Skeletal muscle satellite cell (primary cell): Measurements from ENCODE around the gene TMEM239.
"Not testable (repeated sequence)": the region's sequence is repeated elsewhere in the genome, so short reads cannot be mapped to it uniquely, and the experiment has no call there.

Source experiments
- H3K27me3 ChIP-seq: 2 replicates; pipeline ENCODE4 v1.7.0; 2013; ENCODE audit warnings: low read length; ENCODE audit not compliant: control insufficient read depth, insufficient read depth
- H3K36me3 ChIP-seq: 2 replicates; pipeline ENCODE4 v1.7.0; 2013; ENCODE audit warnings: mild to moderate bottlenecking, control low read depth, low read length; ENCODE audit not compliant: insufficient read depth
- H3K4me1 ChIP-seq: 2 replicates; pipeline ENCODE4 v1.7.0; 2013; ENCODE audit warnings: low read length; ENCODE audit not compliant: control insufficient read depth, insufficient read depth
- H3K4me2 ChIP-seq: 2 replicates; pipeline ENCODE4 v1.7.0; 2013; ENCODE audit warnings: mild to moderate bottlenecking, low read length
- H3K4me3 ChIP-seq: 2 replicates; pipeline ENCODE4 v1.7.0; 2013; ENCODE audit warnings: low read length
- H3K9ac ChIP-seq: 2 replicates; pipeline ENCODE4 v1.7.0; 2013; ENCODE audit warnings: mild to moderate bottlenecking, low read depth, low read length, moderate library complexity
- H3K9me3 ChIP-seq: replicated peaks from 2 replicates; pipeline ENCODE4 v1.7.0; 2013; ENCODE audit warnings: mild to moderate bottlenecking, control low read depth, low read length

TMEM239 gene

GRCh38 chr20:2831206-2831605, 15.0 kb downstream of the TMEM239 start:
- not testable (repeated sequence) for H3K9ac ChIP-seq, H3K4me1 ChIP-seq, H3K9me3 ChIP-seq, H3K36me3 ChIP-seq, H3K4me2 ChIP-seq, H3K4me3 ChIP-seq
- peaks cover 35% of the 10 kb centered on the region for H3K27me3 ChIP-seq

- Histone ChIP-seq H3K4me2 (no peak overlapping the region), H3K27me3 (peaks cover 11% of the 10 kb centered on the region), H3K9ac (no peak overlapping the region), H3K4me1 (peaks cover 5% of the 10 kb centered on the region), H3K9me3 (no peaks in the 10 kb centered on the region), H3K36me3 (peaks cover 2% of the 10 kb centered on the region), H3K4me3 (no peak overlapping the region)
Measured at GRCh38 chr20:2833761-2834160, 17.6 kb downstream of the TMEM239 start.

GRCh38 chr20:2834401-2835110, 18.4 kb downstream of the TMEM239 start:
- H3K9me3 ChIP-seq = no peaks in the 10 kb centered on the region

GRCh38 chr20:2835331-2835796, 19.2 kb downstream of the TMEM239 start:
- Histone ChIP-seq H3K9me3 (no peaks in the 10 kb centered on the region), H3K4me2 (no peak overlapping the region), H3K27me3 (no peaks in the 10 kb centered on the region), H3K9ac (no peak overlapping the region), H3K36me3 (peaks cover 2% of the 10 kb centered on the region), H3K4me3 (no peak overlapping the region), H3K4me1 (peaks cover 14% of the 10 kb centered on the region)

More at GRCh38 chr20:2834401-2835110, 18.4 kb downstream of the TMEM239 start:
- Histone ChIP-seq H3K9ac (no peak overlapping the region), H3K4me1 (peaks cover 6% of the 10 kb centered on the region), H3K4me3 (no peak overlapping the region), H3K27me3 (peaks cover 6% of the 10 kb centered on the region), H3K36me3 (peaks cover 2% of the 10 kb centered on the region), H3K4me2 (no peak overlapping the region)

GRCh38 chr20:2836035-2836434, 19.9 kb downstream of the TMEM239 start:
- no peak overlapping the region for H3K4me3 ChIP-seq
- H3K36me3 ChIP-seq = peaks cover 2% of the 10 kb centered on the region
- H3K9ac ChIP-seq = no peak overlapping the region
- no peaks in the 10 kb centered on the region for H3K9me3 ChIP-seq
- H3K4me2 ChIP-seq = no peak overlapping the region
- H3K27me3 ChIP-seq = no peaks in the 10 kb centered on the region
- peaks cover 14% of the 10 kb centered on the region for H3K4me1 ChIP-seq

- Histone ChIP-seq H3K4me1 (peaks cover 9% of the 10 kb centered on the region), H3K9me3 (no peaks in the 10 kb centered on the region), H3K4me3 (no peak overlapping the region), H3K4me2 (no peak overlapping the region), H3K36me3 (peaks cover 2% of the 10 kb centered on the region), H3K27me3 (no peaks in the 10 kb centered on the region), H3K9ac (no peak overlapping the region)
Measured at GRCh38 chr20:2837221-2837960, 21.2 kb downstream of the TMEM239 start.

GRCh38 chr20:2838170-2838797, 22.1 kb downstream of the TMEM239 start:
- Histone ChIP-seq H3K4me2 (no peak overlapping the region), H3K4me1 (peaks cover 9% of the 10 kb centered on the region), H3K27me3 (no peaks in the 10 kb centered on the region), H3K4me3 (no peak overlapping the region), H3K9ac (no peak overlapping the region), H3K36me3 (peaks cover 2% of the 10 kb centered on the region), H3K9me3 (no peaks in the 10 kb centered on the region)

GRCh38 chr20:2838847-2839671, 22.9 kb downstream of the TMEM239 start:
- Histone ChIP-seq H3K27me3 (no peaks in the 10 kb centered on the region), H3K4me3 (no peak overlapping the region), H3K9ac (no peak overlapping the region), H3K9me3 (no peaks in the 10 kb centered on the region), H3K4me1 (peaks cover 9% of the 10 kb centered on the region), H3K4me2 (peak overlapping the region; percentile 86), H3K36me3 (peaks cover 2% of the 10 kb centered on the region)

- H3K4me2 ChIP-seq = peak overlapping the region; percentile 86
- H3K9ac ChIP-seq = peak overlapping the region; percentile 96
- peak overlapping the region; percentile 85 for H3K4me3 ChIP-seq
- peaks cover 9% of the 10 kb centered on the region for H3K4me1 ChIP-seq
- H3K36me3 ChIP-seq = peaks cover 2% of the 10 kb centered on the region
- no peaks in the 10 kb centered on the region for H3K9me3 ChIP-seq
- no peaks in the 10 kb centered on the region for H3K27me3 ChIP-seq
Measured at GRCh38 chr20:2839732-2840137, 23.6 kb downstream of the TMEM239 start.

- H3K4me1 ChIP-seq = peaks cover 9% of the 10 kb centered on the region
- peak within 1 kb of the TSS; percentile 86 for H3K4me2 ChIP-seq
- peak within 1 kb of the TSS; percentile 85 for H3K4me3 ChIP-seq
- H3K36me3 ChIP-seq = peaks cover 2% of the 10 kb centered on the region
- peak within 1 kb of the TSS; percentile 96 for H3K9ac ChIP-seq
- no peaks in the 10 kb centered on the region for H3K9me3 ChIP-seq
- no peaks in the 10 kb centered on the region for H3K27me3 ChIP-seq
Measured at GRCh38 chr20:2840138-2840966, 24.2 kb downstream of the TMEM239 start, which contains the start of the genes PCED1A and VPS16. PCED1A (minus strand) TSS chr20:2840655; CDS start chr20:2839912, 743 bp downstream. VPS16 (plus strand) TSS chr20:2840745; CDS start chr20:2840775, 30 bp downstream.
